ENCODE results near the gene COQ8A. TPM values are rescaled to one million over a fixed set of nuclear protein-coding genes. Genes with fewer than 3 reads are reported as not detected.

COQ8A gene
- total RNA-seq, 1 experiment from 2014 or later = 39.4 TPM

DNA sequence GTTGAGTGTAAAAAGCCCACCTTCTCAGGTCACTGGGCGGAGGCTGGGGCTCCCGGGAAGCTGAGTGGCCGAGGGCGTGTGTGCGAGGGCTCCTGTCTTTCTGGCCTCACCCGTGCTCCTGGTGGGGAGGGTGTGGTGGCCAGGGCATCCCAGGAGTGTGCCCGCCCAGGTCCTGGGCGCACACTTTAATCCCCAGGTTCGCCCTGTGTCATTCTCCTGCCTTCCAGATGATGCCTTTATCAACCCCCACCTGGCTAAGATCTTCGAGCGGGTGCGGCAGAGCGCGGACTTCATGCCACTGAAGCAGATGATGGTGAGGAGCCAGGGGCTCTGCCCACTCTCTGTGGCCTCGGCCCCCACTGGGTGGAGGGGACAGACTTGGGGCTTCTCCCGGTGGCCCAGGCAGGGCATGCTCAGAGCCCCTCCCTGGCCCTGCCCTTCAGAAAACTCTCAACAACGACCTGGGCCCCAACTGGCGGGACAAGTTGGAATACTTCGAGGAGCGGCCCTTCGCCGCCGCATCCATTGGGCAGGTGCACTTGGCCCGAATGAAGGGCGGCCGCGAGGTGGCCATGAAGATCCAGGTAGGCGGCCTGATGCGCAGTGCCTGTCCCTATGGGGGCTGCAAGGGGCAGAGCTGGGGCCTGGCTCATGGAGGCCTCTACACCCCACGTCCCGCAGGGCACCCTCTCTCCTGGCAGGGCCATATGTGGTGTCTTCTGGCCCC lies 42.5 kb downstream of the COQ8A start:
- CTCF ChIA-PET = no interaction called here
- Mint-ChIP-seq H3K36me3 (peaks cover 16% of the 10 kb centered on the region), H3K4me3 (no peak overlapping the region), H3K4me1 (peaks cover 2% of the 10 kb centered on the region; the same call in 1 of the 2 replicates), H3K9me3 (no peaks in the 10 kb centered on the region), H3K27me3 (ENCODE audit: low read depth) (no peaks in the 10 kb centered on the region), H3K27ac (no peak overlapping the region)
- TF ChIP-seq, protein P1, sequence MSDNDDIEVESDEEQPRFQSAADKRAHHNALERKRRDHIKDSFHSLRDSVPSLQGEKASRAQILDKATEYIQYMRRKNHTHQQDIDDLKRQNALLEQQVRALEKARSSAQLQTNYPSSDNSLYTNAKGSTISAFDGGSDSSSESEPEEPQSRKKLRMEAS (CRISPR knock-in tag; IDR thresholded peaks at IDR 0.05) = no peak
- TF ChIP-seq PRRX2 (CRISPR knock-in tag; IDR thresholded peaks at IDR 0.05) (no peak), ETV6 (CRISPR knock-in tag; IDR thresholded peaks at IDR 0.05) (no peak), TP53 (CRISPR knock-in tag; IDR thresholded peaks at IDR 0.05) (no peak), SOX15 (CRISPR knock-in tag; IDR thresholded peaks at IDR 0.05) (no peak), SP1 (CRISPR knock-in tag; conservative IDR thresholded peaks at IDR 0.05) (no peak), ATF1 (CRISPR knock-in tag; IDR thresholded peaks at IDR 0.05) (no peak), MYBL2 (CRISPR knock-in tag; IDR thresholded peaks at IDR 0.05) (no peak)
- TF ChIP-seq, protein P2, sequence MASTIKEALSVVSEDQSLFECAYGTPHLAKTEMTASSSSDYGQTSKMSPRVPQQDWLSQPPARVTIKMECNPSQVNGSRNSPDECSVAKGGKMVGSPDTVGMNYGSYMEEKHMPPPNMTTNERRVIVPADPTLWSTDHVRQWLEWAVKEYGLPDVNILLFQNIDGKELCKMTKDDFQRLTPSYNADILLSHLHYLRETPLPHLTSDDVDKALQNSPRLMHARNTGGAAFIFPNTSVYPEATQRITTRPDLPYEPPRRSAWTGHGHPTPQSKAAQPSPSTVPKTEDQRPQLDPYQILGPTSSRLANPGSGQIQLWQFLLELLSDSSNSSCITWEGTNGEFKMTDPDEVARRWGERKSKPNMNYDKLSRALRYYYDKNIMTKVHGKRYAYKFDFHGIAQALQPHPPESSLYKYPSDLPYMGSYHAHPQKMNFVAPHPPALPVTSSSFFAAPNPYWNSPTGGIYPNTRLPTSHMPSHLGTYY (CRISPR knock-in tag; IDR thresholded peaks at IDR 0.05) = no peak
- POLR2A ChIA-PET = no interaction called here
- ATAC-seq = no peak
- DNase-seq (ENCODE audit: low spot score) = no peak

DNA sequence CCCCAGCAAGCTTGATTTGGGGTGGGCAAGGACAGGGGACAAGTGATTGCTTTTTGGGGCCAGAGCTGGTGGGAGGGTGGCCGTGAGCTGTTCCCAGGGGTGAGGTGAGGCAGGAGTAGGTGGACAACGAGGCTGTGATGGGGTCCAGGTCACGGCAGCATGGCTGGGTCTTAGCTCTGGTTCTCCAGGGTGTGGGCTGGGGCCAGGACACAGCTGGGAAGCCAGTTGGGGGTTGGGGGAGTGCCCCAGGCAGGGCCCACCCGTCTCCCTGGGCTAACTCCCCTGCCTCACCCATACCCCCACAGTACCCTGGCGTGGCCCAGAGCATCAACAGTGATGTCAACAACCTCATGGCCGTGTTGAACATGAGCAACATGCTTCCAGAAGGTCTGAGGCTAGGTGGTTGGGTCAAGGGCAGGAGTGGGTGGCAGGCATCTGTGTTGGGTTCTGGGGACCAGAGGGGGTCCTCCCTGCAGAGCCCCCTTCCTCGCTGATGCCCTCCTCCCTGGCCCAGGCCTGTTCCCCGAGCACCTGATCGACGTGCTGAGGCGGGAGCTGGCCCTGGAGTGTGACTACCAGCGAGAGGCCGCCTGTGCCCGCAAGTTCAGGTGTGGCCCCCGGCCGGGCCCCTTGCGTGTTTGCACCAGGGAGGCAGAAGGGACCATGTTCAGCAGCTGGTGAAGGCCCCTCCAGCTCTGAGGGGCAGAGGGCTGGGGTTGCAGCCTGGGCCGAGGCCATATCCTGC lies 43.3 kb downstream of the COQ8A start:
- H3K4me1 Mint-ChIP-seq = peaks cover 7% of the 10 kb centered on the region
- H3K27me3 Mint-ChIP-seq (ENCODE audit: low read depth) = no peaks in the 10 kb centered on the region
- ATAC-seq = no peak
- no peak overlapping the region for H3K4me3 Mint-ChIP-seq
- peaks cover 17% of the 10 kb centered on the region for H3K36me3 Mint-ChIP-seq
- TF ChIP-seq ZNF671 (CRISPR knock-in tag; IDR thresholded peaks at IDR 0.05) (no peak), ZNF396 (CRISPR knock-in tag; IDR thresholded peaks at IDR 0.05; ENCODE audit: borderline replicate concordance) (no peak), FOXK1 (CRISPR knock-in tag; IDR thresholded peaks at IDR 0.05) (no peak), CREM (CRISPR knock-in tag; IDR thresholded peaks at IDR 0.05) (no peak), NFE2L1 (CRISPR knock-in tag; IDR thresholded peaks at IDR 0.05) (no peak), RELA (CRISPR knock-in tag; IDR thresholded peaks at IDR 0.05; ENCODE audit: borderline replicate concordance) (no peak), GRHL2 (CRISPR knock-in tag; IDR thresholded peaks at IDR 0.05; ENCODE audit: insufficient replicate concordance, severe bottlenecking) (no peak)
- TF ChIP-seq, protein P3, sequence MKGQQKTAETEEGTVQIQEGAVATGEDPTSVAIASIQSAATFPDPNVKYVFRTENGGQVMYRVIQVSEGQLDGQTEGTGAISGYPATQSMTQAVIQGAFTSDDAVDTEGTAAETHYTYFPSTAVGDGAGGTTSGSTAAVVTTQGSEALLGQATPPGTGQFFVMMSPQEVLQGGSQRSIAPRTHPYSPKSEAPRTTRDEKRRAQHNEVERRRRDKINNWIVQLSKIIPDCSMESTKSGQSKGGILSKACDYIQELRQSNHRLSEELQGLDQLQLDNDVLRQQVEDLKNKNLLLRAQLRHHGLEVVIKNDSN (CRISPR knock-in tag; IDR thresholded peaks at IDR 0.05) = no peak
- TF ChIP-seq, protein P4, sequence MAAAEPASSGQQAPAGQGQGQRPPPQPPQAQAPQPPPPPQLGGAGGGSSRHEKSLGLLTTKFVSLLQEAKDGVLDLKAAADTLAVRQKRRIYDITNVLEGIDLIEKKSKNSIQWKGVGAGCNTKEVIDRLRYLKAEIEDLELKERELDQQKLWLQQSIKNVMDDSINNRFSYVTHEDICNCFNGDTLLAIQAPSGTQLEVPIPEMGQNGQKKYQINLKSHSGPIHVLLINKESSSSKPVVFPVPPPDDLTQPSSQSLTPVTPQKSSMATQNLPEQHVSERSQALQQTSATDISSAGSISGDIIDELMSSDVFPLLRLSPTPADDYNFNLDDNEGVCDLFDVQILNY (CRISPR knock-in tag; IDR thresholded peaks at IDR 0.05) = no peak
- TF ChIP-seq, protein P5, sequence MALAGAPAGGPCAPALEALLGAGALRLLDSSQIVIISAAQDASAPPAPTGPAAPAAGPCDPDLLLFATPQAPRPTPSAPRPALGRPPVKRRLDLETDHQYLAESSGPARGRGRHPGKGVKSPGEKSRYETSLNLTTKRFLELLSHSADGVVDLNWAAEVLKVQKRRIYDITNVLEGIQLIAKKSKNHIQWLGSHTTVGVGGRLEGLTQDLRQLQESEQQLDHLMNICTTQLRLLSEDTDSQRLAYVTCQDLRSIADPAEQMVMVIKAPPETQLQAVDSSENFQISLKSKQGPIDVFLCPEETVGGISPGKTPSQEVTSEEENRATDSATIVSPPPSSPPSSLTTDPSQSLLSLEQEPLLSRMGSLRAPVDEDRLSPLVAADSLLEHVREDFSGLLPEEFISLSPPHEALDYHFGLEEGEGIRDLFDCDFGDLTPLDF (CRISPR knock-in tag; IDR thresholded peaks at IDR 0.05) = no peak
- no peaks in the 10 kb centered on the region for H3K9me3 Mint-ChIP-seq
- DNase-seq (ENCODE audit: low spot score) = no peak
- ChIA-PET CTCF (interaction anchor here (1.4 kb wide), 1 partner anchor 346 kb away, joined by 3 read pairs; no protein-coding TSS in a partner anchor), POLR2A (no interaction called here)
- no peak overlapping the region for H3K27ac Mint-ChIP-seq

Measured in WTC11 (cell line).